Common myeloid progenitor, CD34-positive (primary cell): ENCODE measurements around the gene CDK2AP2.
"Not testable (repeated sequence)": the region's sequence is repeated elsewhere in the genome, so short reads cannot be mapped to it uniquely, and the experiment has no call there.

Experiments used
- CTCF ChIA-PET: fragments of 350-600 bp; sonication (Branson Sonifier 250); formaldehyde crosslinking; loops from one replicate; lab custom pipeline; 2021; ENCODE audit warnings: antibody characterized with exemption; lab: Charles Lee
- POLR2A ChIA-PET: fragments of 350-600 bp; sonication (Branson Sonifier 250); formaldehyde crosslinking; loops from one replicate; lab custom pipeline; 2021; ENCODE audit warnings: antibody characterized with exemption; lab: Charles Lee
- DNase-seq, 3 donors: peaks; one replicate each; pipeline versions ENCODE4 v3.0.0 to v3.0.0-alpha.2; 2013
- H3K27ac ChIP-seq, 2 experiments: 1 replicate in 1 of 2; 2 replicates in 1 of 2; pipeline ENCODE4 v1.7.0; 2013; ENCODE audit warnings: inconsistent platforms in 2 of 2, low read length in 2 of 2, mild to moderate bottlenecking in 2 of 2, low read depth in 1 of 2, moderate library complexity in 1 of 2; ENCODE audit not compliant: severe bottlenecking in 2 of 2, insufficient read depth in 1 of 2, poor library complexity in 1 of 2
- H3K27me3 ChIP-seq, 5 experiments: replicated peaks in 2 of 5; 1 replicate in 3 of 5; 2 replicates in 2 of 5; pipeline versions ENCODE4 v1.6.1 to v1.7.0; 2013; ENCODE audit warnings: low read length in 4 of 5, mild to moderate bottlenecking in 2 of 5, moderate library complexity in 2 of 5, inconsistent platforms in 1 of 5; ENCODE audit not compliant: insufficient read depth in 5 of 5, control insufficient read depth in 4 of 5
- H3K36me3 ChIP-seq, 4 experiments: 1 replicate in 2 of 4; 2 replicates in 2 of 4; pipeline versions ENCODE4 v1.6.1 to v1.7.0; 2013; ENCODE audit warnings: low read length in 3 of 4, control low read depth in 1 of 4, mild to moderate bottlenecking in 1 of 4; ENCODE audit not compliant: control insufficient read depth in 4 of 4, insufficient read depth in 4 of 4
- H3K4me1 ChIP-seq, 4 experiments: 1 replicate in 3 of 4; 2 replicates in 1 of 4; pipeline versions ENCODE4 v1.6.1 to v1.7.1; 2013; ENCODE audit warnings: low read length in 3 of 4, mild to moderate bottlenecking in 3 of 4, control low read depth in 1 of 4, inconsistent platforms in 1 of 4, moderate library complexity in 1 of 4; ENCODE audit not compliant: control insufficient read depth in 4 of 4, insufficient read depth in 4 of 4; ENCODE audit errors: control extremely low read depth in 1 of 4
- H3K4me3 ChIP-seq, 7 experiments: 1 replicate in 4 of 7; 2 replicates in 3 of 7; pipeline versions ENCODE4 v1.5.1 to v1.7.0; 2013; ENCODE audit warnings: mild to moderate bottlenecking in 7 of 7, low read length in 6 of 7, moderate library complexity in 6 of 7, inconsistent platforms in 2 of 7, low read depth in 2 of 7, control low read depth in 1 of 7; ENCODE audit not compliant: insufficient read depth in 4 of 7, control insufficient read depth in 1 of 7; ENCODE audit errors: extremely low read depth in 1 of 7
- H3K9me3 ChIP-seq, 5 experiments: 1 replicate in 4 of 5; 2 replicates in 1 of 5; pipeline versions ENCODE4 v1.6.1 to v1.7.1; 2013; ENCODE audit warnings: low read length in 4 of 5, mild to moderate bottlenecking in 2 of 5, inconsistent platforms in 1 of 5, low read depth in 1 of 5, moderate library complexity in 1 of 5; ENCODE audit not compliant: control insufficient read depth in 4 of 5, insufficient read depth in 2 of 5; ENCODE audit errors: control extremely low read depth in 1 of 5
- WGBS: methylation state at CpG from one replicate; pipeline ENCODE4 v1.1.5; 2013; ENCODE audit not compliant: insufficient coverage; 5-methylcytosine and 5-hydroxymethylcytosine counted together

Gene CDK2AP2

GRCh38 chr11:67519726-67520125 lies 11.8 kb upstream of the CDK2AP2 start:
- no peaks in the 10 kb centered on the region for H3K9me3 ChIP-seq
- H3K36me3 ChIP-seq: no peaks in the 10 kb centered on the region
- 94% methylated on average over 26 of the region's 32 CpGs for WGBS
- no peak overlapping the region for H3K27ac ChIP-seq
- POLR2A ChIA-PET: interaction anchor here (1.1 kb wide), 1 partner anchor 83 kb away, joined by 3 read pairs; no protein-coding TSS in a partner anchor
- no peak overlapping the region for H3K4me3 ChIP-seq
- H3K27me3 ChIP-seq: peaks cover 0 to 3% (median 0%) of the 10 kb centered on the region in 5 experiments
- no peaks in the 10 kb centered on the region for H3K4me1 ChIP-seq
- CTCF ChIA-PET: no interaction called here
- DNase-seq: no peak

GRCh38 chr11:67517784-67518552 lies 10.0 kb upstream of the CDK2AP2 start:
- CTCF ChIA-PET: interaction anchor here (1.2 kb wide), 1 partner anchor 12 kb away, joined by 3 read pairs; no protein-coding TSS in a partner anchor
- Histone ChIP-seq H3K27me3 (peaks cover 0 to 3% (median 0%) of the 10 kb centered on the region in 5 experiments), H3K36me3 (no peaks in the 10 kb centered on the region), H3K4me1 (no peaks in the 10 kb centered on the region), H3K4me3 (no peak overlapping the region), H3K27ac (no peak overlapping the region), H3K9me3 (no peaks in the 10 kb centered on the region)
- POLR2A ChIA-PET: no interaction called here
- no peak for DNase-seq
- 92% methylated on average over 8 of the region's 10 CpGs for WGBS

DNA sequence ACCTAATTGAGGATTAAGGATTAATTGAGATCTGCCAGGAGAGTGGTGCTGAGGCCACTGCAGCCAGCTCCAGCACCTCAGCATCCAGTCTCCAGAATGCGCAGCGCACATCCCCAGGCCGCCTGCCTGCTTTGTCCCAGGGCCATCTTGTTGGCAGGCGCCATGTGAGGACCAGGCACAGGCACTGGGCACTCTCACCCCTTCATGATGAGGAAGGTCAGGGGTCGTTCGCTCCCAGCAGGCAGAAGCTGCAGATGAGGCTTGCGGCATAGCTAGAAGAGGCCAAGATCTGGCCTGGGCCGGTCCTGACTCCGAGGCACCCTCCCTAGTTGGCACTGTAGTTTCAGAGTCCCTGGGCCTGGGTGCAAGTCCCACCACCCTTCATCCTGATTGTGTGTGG lies 8.8 kb upstream of the CDK2AP2 start:
- no peaks in the 10 kb centered on the region for H3K9me3 ChIP-seq
- H3K36me3 ChIP-seq: no peaks in the 10 kb centered on the region
- ChIA-PET CTCF (no interaction called here), POLR2A (interaction anchor here (0.6 kb wide), 1 partner anchor 169 kb away, joined by 3 read pairs; no protein-coding TSS in a partner anchor)
- H3K4me1 ChIP-seq: no peaks in the 10 kb centered on the region
- no peak overlapping the region for H3K27ac ChIP-seq
- over 99% methylated on average over 9 of the region's 9 CpGs for WGBS
- H3K27me3 ChIP-seq: peaks cover 0 to 5% (median 0%) of the 10 kb centered on the region in 5 experiments
- no peak overlapping the region for H3K4me3 ChIP-seq
- no peak for DNase-seq

GRCh38 chr11:67514116-67514515 lies 6.2 kb upstream of the CDK2AP2 start:
- Histone ChIP-seq H3K27ac (no peak overlapping the region), H3K9me3 (no peaks in the 10 kb centered on the region), H3K36me3 (no peaks in the 10 kb centered on the region), H3K27me3 (peaks cover 0 to 7% (median 0%) of the 10 kb centered on the region in 5 experiments), H3K4me1 (peaks cover 0 to 2% (median under 1%) of the 10 kb centered on the region in 4 experiments), H3K4me3 (no peak overlapping the region)
- WGBS: 97% methylated on average over 3 of the region's 7 CpGs
- ChIA-PET POLR2A (interaction anchor here (0.6 to 1.1 kb wide), 2 partner anchors 69 to 525 kb away, joined by 3 read pairs; no protein-coding TSS in a partner anchor), CTCF (no interaction called here)
- DNase-seq: no peak

- H3K27me3 ChIP-seq, H3K9me3 ChIP-seq, POLR2A ChIA-PET, H3K36me3 ChIP-seq, DNase-seq, H3K4me3 ChIP-seq, H3K27ac ChIP-seq: not testable (repeated sequence)
- H3K4me1 ChIP-seq: peaks cover 0 to 20% (median 17%) of the 10 kb centered on the region in 4 experiments
- CTCF ChIA-PET: interaction anchor here (0.7 kb wide), 1 partner anchor 89 kb away, joined by 3 read pairs; no protein-coding TSS in a partner anchor
- 93% methylated on average over 3 of the region's 4 CpGs for WGBS
Observed at GRCh38 chr11:67511558-67511957, 3.6 kb upstream of the CDK2AP2 start.

GRCh38 chr11:67510023-67510345 lies 2.0 kb upstream of the CDK2AP2 start:
- peaks cover 0 to 7% (median 0%) of the 10 kb centered on the region in 5 experiments for H3K27me3 ChIP-seq
- H3K9me3 ChIP-seq: no peaks in the 10 kb centered on the region
- no CpG with 5 or more reads among the region's 3 CpGs for WGBS
- POLR2A ChIA-PET: no interaction called here
- no peak for DNase-seq
- no peak overlapping the region for H3K27ac ChIP-seq
- peaks cover 0 to 35% (median 32%) of the 10 kb centered on the region in 4 experiments for H3K4me1 ChIP-seq
- CTCF ChIA-PET: no interaction called here
- H3K4me3 ChIP-seq: no peak overlapping the region
- H3K36me3 ChIP-seq: peaks cover 0 to 5% (median 0%) of the 10 kb centered on the region in 4 experiments

- peak overlapping the region; percentile 70 to 94 (median 87) for H3K4me3 ChIP-seq
- H3K36me3 ChIP-seq: peaks cover 0 to 5% (median 0%) of the 10 kb centered on the region in 4 experiments
- H3K9me3 ChIP-seq: no peaks in the 10 kb centered on the region
- ChIA-PET POLR2A (no interaction called here), CTCF (no interaction called here)
- WGBS: 0% methylated on average over 46 of the region's 57 CpGs
- peak overlapping the region; percentile 98 to 99 for H3K27ac ChIP-seq
- H3K27me3 ChIP-seq: peaks cover 0 to 14% (median 2%) of the 10 kb centered on the region in 5 experiments
- H3K4me1 ChIP-seq: peaks cover 0 to 47% (median 45%) of the 10 kb centered on the region in 4 experiments
- peak; percentile 97 to 98 (median 98) for DNase-seq
Observed at GRCh38 chr11:67508486-67509121, 642 bp upstream of the CDK2AP2 start.
